GM18868 (cell line): ENCODE measurements around the gene SP9.
"Not testable (repeated sequence)": the region's sequence is repeated elsewhere in the genome, so short reads cannot be mapped to it uniquely, and the experiment has no call there.

ENCODE experiments used
- ATAC-seq: cut with Tn5 transposase; IDR thresholded peaks from one replicate; pipeline ENCODE4 v1.9.1; 2021; ENCODE audit warnings: mild to moderate bottlenecking, moderate library complexity; ENCODE audit not compliant: unreplicated experiment

SP9 gene

GRCh38 chr2:174344716-174345461 is 10.1 kb downstream of the SP9 start:
- no peak for ATAC-seq

- no peak for ATAC-seq
Observed at GRCh38 chr2:174350018-174350417, 15.3 kb downstream of the SP9 start.

DNA sequence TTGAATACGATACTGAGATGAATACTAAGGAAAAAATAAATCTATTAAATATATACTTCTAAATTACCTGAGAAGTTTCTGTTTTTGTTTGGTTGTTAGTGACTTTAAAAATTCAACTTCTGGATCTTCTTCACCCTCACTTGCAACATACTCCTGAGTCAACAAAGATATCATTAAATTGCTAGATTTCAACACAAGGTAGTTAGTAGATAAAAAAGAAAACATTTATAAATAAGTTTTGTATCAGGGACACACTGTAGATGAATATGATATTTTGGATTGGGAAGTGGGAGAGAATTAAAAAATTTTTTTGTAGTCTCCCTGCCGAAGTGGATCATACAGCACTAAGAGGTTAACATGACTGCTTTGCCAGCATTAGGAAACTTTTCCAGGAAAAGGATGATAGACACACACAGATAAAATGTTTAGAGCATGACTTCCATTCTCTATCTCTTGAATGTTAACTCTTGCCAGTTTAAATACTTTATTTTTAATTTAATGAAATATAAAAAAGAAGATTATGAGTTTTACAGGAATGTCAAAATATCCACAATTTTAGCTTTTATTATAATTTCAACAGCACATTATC is 15.9 kb downstream of the SP9 start:
- no peak for ATAC-seq

- ATAC-seq = no peak
Observed at GRCh38 chr2:174353004-174353403, 18.2 kb downstream of the SP9 start.

GRCh38 chr2:174356347-174356746 is 21.6 kb downstream of the SP9 start:
- ATAC-seq = no peak

DNA sequence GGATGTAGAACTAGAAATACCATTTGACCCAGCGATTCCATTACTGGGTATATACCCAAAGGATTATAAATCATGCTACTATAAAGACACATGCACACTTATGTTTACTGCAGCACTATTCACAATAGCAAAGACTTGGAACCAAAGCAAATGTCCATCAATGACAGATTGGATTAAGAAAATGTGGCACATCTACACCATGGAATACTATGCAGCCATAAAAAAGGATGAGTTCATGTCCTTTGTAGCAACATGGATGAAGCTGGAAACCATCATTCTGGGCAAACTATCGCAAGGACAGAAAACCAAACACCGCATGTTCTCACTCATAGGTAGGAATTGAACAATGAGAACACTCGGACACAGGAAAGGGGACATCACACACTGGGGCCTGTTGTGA is 24.9 kb downstream of the SP9 start:
- not testable (repeated sequence) for ATAC-seq

DNA sequence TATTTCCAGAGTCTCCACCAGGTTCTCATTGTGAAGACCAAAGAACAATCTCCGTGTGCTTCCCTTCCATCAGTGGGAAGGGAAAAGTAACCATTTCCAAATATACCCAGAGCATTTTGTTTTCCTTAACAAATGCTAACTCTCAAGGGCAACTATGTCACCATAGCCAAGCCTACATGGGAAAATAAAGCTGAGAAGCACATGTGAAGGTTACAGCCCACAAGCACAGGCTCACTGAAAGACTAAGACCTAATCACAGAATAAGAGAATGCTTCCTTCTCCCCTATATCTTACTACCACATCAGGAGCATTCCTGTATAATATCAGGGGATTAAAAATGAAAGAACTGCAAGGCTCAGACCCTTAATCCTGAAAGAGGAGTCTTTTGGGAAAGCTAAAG is 28.2 kb downstream of the SP9 start:
- ATAC-seq = no peak

- not testable (repeated sequence) for ATAC-seq
Observed at GRCh38 chr2:174363492-174364225, 28.9 kb downstream of the SP9 start.

DNA sequence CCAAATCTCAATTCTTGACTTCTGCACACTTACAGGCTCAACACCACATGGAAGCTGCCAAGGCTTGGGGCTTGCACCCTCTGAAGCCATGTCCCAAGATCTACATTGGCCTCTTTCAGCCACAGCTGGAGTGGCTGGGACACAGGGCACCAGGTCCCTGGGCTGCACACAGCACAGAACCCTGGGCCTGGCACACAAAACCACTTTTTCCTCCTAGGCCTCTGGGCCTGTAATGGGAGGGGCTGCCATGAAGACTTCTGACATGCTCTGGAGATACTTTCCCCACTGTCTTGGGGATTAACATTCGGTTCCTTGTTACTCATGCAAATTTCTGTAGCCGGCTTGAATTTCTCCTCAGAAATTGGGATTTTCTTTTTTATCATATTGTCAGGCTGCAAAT is 29.9 kb downstream of the SP9 start:
- ATAC-seq = no peak

DNA sequence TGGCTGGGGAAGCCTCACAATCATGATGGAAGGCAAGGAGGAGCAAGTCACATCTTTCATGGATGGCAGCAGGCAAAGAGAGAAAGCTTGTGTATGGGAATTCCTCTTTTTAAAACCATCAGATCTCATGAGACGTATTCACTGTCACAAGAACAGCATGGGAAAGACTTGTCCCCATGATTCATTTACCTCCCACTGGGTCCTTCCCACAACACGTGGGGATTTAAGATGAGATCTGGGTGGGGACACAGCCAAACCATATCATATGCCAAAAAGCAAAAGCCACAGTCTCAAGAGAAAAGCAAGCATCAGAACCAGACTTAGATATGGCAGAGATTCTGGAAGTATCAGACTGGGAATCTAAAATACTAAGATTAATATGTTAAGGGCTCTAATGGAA is 30.8 kb downstream of the SP9 start:
- no peak for ATAC-seq

DNA sequence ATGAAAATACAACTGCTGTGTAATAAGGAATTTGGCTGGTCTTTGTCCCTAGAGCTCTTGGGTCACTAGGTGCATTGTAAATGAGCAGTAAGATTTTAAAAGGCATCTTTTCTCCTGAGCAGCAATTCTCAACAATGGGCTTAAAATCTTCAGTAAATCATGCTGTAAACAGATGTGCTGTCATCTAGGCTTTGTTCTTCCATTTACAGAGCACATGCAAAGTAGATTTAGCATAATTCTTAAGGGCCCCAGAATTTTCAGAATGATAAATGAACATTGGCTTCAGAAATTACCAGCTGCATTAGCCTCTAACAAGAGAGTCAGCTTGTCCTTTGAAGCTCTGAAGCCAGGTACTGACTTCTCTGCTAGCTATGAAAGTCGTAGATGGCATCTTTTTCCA is 33.9 kb downstream of the SP9 start:
- no peak for ATAC-seq

- no peak for ATAC-seq
Observed at GRCh38 chr2:174376967-174377366, 42.2 kb downstream of the SP9 start.

- ATAC-seq = no peak
Observed at GRCh38 chr2:174383796-174384195, 49.0 kb downstream of the SP9 start.

DNA sequence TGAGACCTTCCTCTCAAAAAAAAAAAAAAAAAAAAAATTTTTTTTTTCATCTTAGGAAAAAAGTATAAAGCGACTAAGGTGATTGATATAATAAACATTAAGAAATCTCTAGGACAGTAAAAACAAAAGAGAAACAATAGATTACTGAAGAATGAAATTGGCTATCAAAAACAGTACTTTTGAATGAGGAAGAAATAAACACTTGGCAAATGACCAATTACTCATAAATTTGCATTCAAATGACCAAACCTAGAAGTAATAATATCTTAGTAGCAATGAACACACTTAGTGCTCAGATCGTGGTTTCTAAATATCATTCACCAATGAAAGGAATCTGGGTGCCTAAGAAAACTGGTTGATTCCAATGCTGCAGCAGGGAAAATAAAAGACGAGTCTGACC is 50.4 kb downstream of the SP9 start:
- no peak for ATAC-seq
